HCT116 (cell line): ENCODE results near the gene BBX.

Source experiments
- CBX3 ChIP-seq: IDR thresholded peaks from 2 replicates; pipeline ENCODE4 v1.6.1; 2012; ENCODE audit warnings: low read depth
- CEBPB ChIP-seq: IDR thresholded peaks from 2 replicates; pipeline ENCODE4 v1.6.1; 2012; ENCODE audit warnings: low read depth
- ELF1 ChIP-seq: IDR thresholded peaks from 2 replicates; pipeline ENCODE4 v1.6.1; 2012; ENCODE audit warnings: low read depth, borderline replicate concordance
- EZH2 ChIP-seq: fragments of 200-600 bp; sonication (generic); IDR thresholded peaks from 2 replicates; pipeline ENCODE4 v1.6.1; 2017; ENCODE audit warnings: antibody characterized with exemption, mixed run types
- EZH2phosphoT487 ChIP-seq: fragments of 200-600 bp; IDR thresholded peaks from 2 replicates; pipeline ENCODE4 v1.6.1; 2018; ENCODE audit warnings: antibody characterized with exemption, borderline replicate concordance
- JUND ChIP-seq: IDR thresholded peaks from 2 replicates; pipeline ENCODE4 v1.6.1; 2012
- POLR2A ChIP-seq: IDR thresholded peaks from 2 replicates; pipeline ENCODE4 v1.7.0; 2011; ENCODE audit warnings: borderline replicate concordance; ENCODE audit not compliant: insufficient read depth, insufficient read length; ENCODE audit errors: extremely low read depth
- POLR2AphosphoS5 ChIP-seq: IDR thresholded peaks from 2 replicates; pipeline ENCODE4 v1.6.1; 2011; ENCODE audit warnings: mild to moderate bottlenecking, low read depth, low read length, moderate library complexity
- RAD21 ChIP-seq: IDR thresholded peaks from 2 replicates; pipeline ENCODE4 v1.6.1; 2012; ENCODE audit warnings: low read depth, mild to moderate bottlenecking
- SRF ChIP-seq: IDR thresholded peaks from 2 replicates; pipeline ENCODE4 v1.6.1; 2012; ENCODE audit warnings: low read depth
- ZNF274 ChIP-seq: fragments of 200-500 bp; sonication (Bioruptor generic); IDR thresholded peaks from 2 replicates; pipeline ENCODE4 v1.6.1; 2014; ENCODE audit warnings: mild to moderate bottlenecking, low read depth, low read length, inconsistent platforms
- TF ChIP-seq, protein P1 (sequence below), 3 experiments: fragments of 200-600 bp in 1 of 3; sonication (generic) in 1 of 3; IDR thresholded peaks in 2 of 3; conservative IDR thresholded peaks in 1 of 3; 2 replicates each; pipeline ENCODE4 v1.5.1; 2012 to 2017; ENCODE audit warnings: low read depth in 2 of 3, low read length in 2 of 3, antibody characterized with exemption in 1 of 3, borderline replicate concordance in 1 of 3, control low read depth in 1 of 3, mild to moderate bottlenecking in 1 of 3, mixed read lengths in 1 of 3, mixed run types in 1 of 3, moderate library complexity in 1 of 3; ENCODE audit not compliant: insufficient read depth in 1 of 3
- TF ChIP-seq, protein P2 (sequence below): IDR thresholded peaks from 2 replicates; pipeline ENCODE4 v1.6.1; 2012

DNA sequence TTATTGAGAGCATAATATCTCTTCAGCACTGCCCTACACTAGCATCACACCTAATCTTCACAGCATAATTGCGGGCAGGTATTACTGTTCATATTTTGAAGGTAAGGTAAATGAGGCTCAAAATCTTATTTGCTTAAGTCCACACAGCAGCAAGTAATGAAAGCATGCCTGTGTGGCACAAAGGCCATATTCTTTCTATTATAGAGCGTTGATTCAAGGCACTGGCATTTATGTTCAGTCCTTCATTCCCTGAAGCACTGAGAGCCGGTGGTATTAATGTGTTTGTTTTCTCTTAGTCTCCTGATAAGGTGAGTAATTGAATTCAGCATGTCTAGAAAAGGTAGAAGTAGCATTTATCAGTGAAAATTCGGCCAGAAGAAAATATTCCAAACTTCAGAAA is 231.2 kb downstream of the BBX start:
- TF ChIP-seq, protein P1, sequence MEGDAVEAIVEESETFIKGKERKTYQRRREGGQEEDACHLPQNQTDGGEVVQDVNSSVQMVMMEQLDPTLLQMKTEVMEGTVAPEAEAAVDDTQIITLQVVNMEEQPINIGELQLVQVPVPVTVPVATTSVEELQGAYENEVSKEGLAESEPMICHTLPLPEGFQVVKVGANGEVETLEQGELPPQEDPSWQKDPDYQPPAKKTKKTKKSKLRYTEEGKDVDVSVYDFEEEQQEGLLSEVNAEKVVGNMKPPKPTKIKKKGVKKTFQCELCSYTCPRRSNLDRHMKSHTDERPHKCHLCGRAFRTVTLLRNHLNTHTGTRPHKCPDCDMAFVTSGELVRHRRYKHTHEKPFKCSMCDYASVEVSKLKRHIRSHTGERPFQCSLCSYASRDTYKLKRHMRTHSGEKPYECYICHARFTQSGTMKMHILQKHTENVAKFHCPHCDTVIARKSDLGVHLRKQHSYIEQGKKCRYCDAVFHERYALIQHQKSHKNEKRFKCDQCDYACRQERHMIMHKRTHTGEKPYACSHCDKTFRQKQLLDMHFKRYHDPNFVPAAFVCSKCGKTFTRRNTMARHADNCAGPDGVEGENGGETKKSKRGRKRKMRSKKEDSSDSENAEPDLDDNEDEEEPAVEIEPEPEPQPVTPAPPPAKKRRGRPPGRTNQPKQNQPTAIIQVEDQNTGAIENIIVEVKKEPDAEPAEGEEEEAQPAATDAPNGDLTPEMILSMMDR (IDR thresholded peaks at IDR 0.05 in 2 of 3, conservative IDR thresholded peaks at IDR 0.05 in 1 of 3; ENCODE audit: borderline replicate concordance in 1 of 3, insufficient read depth in 1 of 3, low read depth in 2 of 3, low read length in 2 of 3) = no peak
- TF ChIP-seq CBX3 (no peak), POLR2A (no peak), EZH2 (no peak), POLR2AphosphoS5 (no peak), EZH2phosphoT487 (no peak), CEBPB (no peak), JUND (no peak), ELF1 (no peak), RAD21 (no peak), SRF (no peak), ZNF274 (no peak)
- TF ChIP-seq, protein P2, sequence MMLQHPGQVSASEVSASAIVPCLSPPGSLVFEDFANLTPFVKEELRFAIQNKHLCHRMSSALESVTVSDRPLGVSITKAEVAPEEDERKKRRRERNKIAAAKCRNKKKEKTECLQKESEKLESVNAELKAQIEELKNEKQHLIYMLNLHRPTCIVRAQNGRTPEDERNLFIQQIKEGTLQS = no peak
